Measurements from ENCODE around the gene TBRG4.

Gene TBRG4

GRCh38 chr7:45130910-45131309 lies 19.4 kb upstream of the TBRG4 start:
- Histone ChIP-seq H4K8ac (ENCODE audit: low read length) (no peak overlapping the region), H2BK12ac (ENCODE audit: low read length in 2 of 2) (no peak overlapping the region), H3K9ac (ENCODE audit: low read length) (no peak overlapping the region), H2AK5ac (ENCODE audit: low read length, severe bottlenecking) (no peak overlapping the region), H3K36me3 (ENCODE audit: control insufficient read depth in 1 of 2, insufficient read depth in 2 of 2, low read depth in 1 of 2, low read length in 2 of 2) (no peaks in the 10 kb centered on the region), H2AFZ (ENCODE audit: low read depth, low read length) (no peak overlapping the region), H3K27me3 (ENCODE audit: control insufficient read depth in 1 of 2, insufficient read depth in 1 of 2, low read length in 2 of 2) (peaks cover 13 to 28% of the 10 kb centered on the region in 2 experiments), H3K9me3 (ENCODE audit: control insufficient read depth, low read length) (no peaks in the 10 kb centered on the region), H3K4ac (ENCODE audit: low read depth in 1 of 2, low read length in 2 of 2) (no peak overlapping the region), H3K18ac (ENCODE audit: low read depth in 1 of 2, low read length in 2 of 2) (no peak overlapping the region), H2BK5ac (ENCODE audit: low read depth, low read length, poor library complexity, severe bottlenecking) (no peak overlapping the region), H3K79me1 (replicated peaks; ENCODE audit: low read length, poor library complexity, severe bottlenecking) (no peaks in the 10 kb centered on the region), H3K4me2 (ENCODE audit: low read length, poor library complexity, severe bottlenecking) (no peak overlapping the region), H3K23ac (ENCODE audit: low read length in 2 of 2) (no peak overlapping the region), H4K91ac (ENCODE audit: low read length) (no peak overlapping the region), H2BK15ac (ENCODE audit: low read depth, poor library complexity, severe bottlenecking) (no peak overlapping the region), H3K4me1 (ENCODE audit: control insufficient read depth, insufficient read depth, low read depth, low read length) (no peaks in the 10 kb centered on the region), H3K27ac (ENCODE audit: low read length, poor library complexity, severe bottlenecking) (no peak overlapping the region), H3K4me3 (ENCODE audit: insufficient read depth in 1 of 2, low read depth in 1 of 2, low read length in 2 of 2) (no peak overlapping the region), H3K14ac (ENCODE audit: low read length in 2 of 2) (no peak overlapping the region), H2BK120ac (ENCODE audit: low read depth, low read length) (no peak overlapping the region)
- WGBS, result 87% methylated on average over 6 of the region's 9 CpGs
- DNase-seq, result no peak

- H3K23ac ChIP-seq (ENCODE audit: low read length in 2 of 2), result no peak overlapping the region
- no peaks in the 10 kb centered on the region for H3K36me3 ChIP-seq (ENCODE audit: control insufficient read depth in 1 of 2, insufficient read depth in 2 of 2, low read depth in 1 of 2, low read length in 2 of 2)
- H3K79me1 ChIP-seq (replicated peaks; ENCODE audit: low read length, poor library complexity, severe bottlenecking), result no peaks in the 10 kb centered on the region
- no peak overlapping the region for H3K27ac ChIP-seq (ENCODE audit: low read length, poor library complexity, severe bottlenecking)
- 77% methylated on average over 12 of the region's 12 CpGs for WGBS
- no peak overlapping the region for H3K9ac ChIP-seq (ENCODE audit: low read length)
- peaks cover 12 to 28% of the 10 kb centered on the region in 2 experiments for H3K27me3 ChIP-seq (ENCODE audit: control insufficient read depth in 1 of 2, insufficient read depth in 1 of 2, low read length in 2 of 2)
- no peak overlapping the region for H3K4ac ChIP-seq (ENCODE audit: low read depth in 1 of 2, low read length in 2 of 2)
- DNase-seq, result no peak
- no peak overlapping the region for H3K14ac ChIP-seq (ENCODE audit: low read length in 2 of 2)
- H2BK12ac ChIP-seq (ENCODE audit: low read length in 2 of 2), result no peak overlapping the region
- no peak overlapping the region for H2BK15ac ChIP-seq (ENCODE audit: low read depth, poor library complexity, severe bottlenecking)
- H3K9me3 ChIP-seq (ENCODE audit: control insufficient read depth, low read length), result no peaks in the 10 kb centered on the region
- no peak overlapping the region for H2BK5ac ChIP-seq (ENCODE audit: low read depth, low read length, poor library complexity, severe bottlenecking)
- H4K91ac ChIP-seq (ENCODE audit: low read length), result no peak overlapping the region
- no peak overlapping the region for H2BK120ac ChIP-seq (ENCODE audit: low read depth, low read length)
- no peak overlapping the region for H3K18ac ChIP-seq (ENCODE audit: low read depth in 1 of 2, low read length in 2 of 2)
- H2AK5ac ChIP-seq (ENCODE audit: low read length, severe bottlenecking), result no peak overlapping the region
- H3K4me3 ChIP-seq (ENCODE audit: insufficient read depth in 1 of 2, low read depth in 1 of 2, low read length in 2 of 2), result no peak overlapping the region
- no peak overlapping the region for H2AFZ ChIP-seq (ENCODE audit: low read depth, low read length)
- H3K4me2 ChIP-seq (ENCODE audit: low read length, poor library complexity, severe bottlenecking), result no peak overlapping the region
- no peaks in the 10 kb centered on the region for H3K4me1 ChIP-seq (ENCODE audit: control insufficient read depth, insufficient read depth, low read depth, low read length)
- no peak overlapping the region for H4K8ac ChIP-seq (ENCODE audit: low read length)
These were observed 18.4 kb upstream of the TBRG4 start for GRCh38 chr7:45129906-45130305.

GRCh38 chr7:45129181-45129800 lies 17.8 kb upstream of the TBRG4 start:
- no peak overlapping the region for H2AK5ac ChIP-seq (ENCODE audit: low read length, severe bottlenecking)
- no peak overlapping the region for H2BK5ac ChIP-seq (ENCODE audit: low read depth, low read length, poor library complexity, severe bottlenecking)
- DNase-seq, result no peak
- no peak overlapping the region for H2AFZ ChIP-seq (ENCODE audit: low read depth, low read length)
- no peaks in the 10 kb centered on the region for H3K4me1 ChIP-seq (ENCODE audit: control insufficient read depth, insufficient read depth, low read depth, low read length)
- 87% methylated on average over 14 of the region's 15 CpGs for WGBS
- no peaks in the 10 kb centered on the region for H3K36me3 ChIP-seq (ENCODE audit: control insufficient read depth in 1 of 2, insufficient read depth in 2 of 2, low read depth in 1 of 2, low read length in 2 of 2)
- no peak overlapping the region for H3K23ac ChIP-seq (ENCODE audit: low read length in 2 of 2)
- peaks cover 9 to 32% of the 10 kb centered on the region in 2 experiments for H3K27me3 ChIP-seq (ENCODE audit: control insufficient read depth in 1 of 2, insufficient read depth in 1 of 2, low read length in 2 of 2)
- no peak overlapping the region for H3K9ac ChIP-seq (ENCODE audit: low read length)
- no peak overlapping the region for H3K4ac ChIP-seq (ENCODE audit: low read depth in 1 of 2, low read length in 2 of 2)
- no peak overlapping the region for H3K18ac ChIP-seq (ENCODE audit: low read depth in 1 of 2, low read length in 2 of 2)
- H3K14ac ChIP-seq (ENCODE audit: low read length in 2 of 2), result no peak overlapping the region
- no peak overlapping the region for H4K8ac ChIP-seq (ENCODE audit: low read length)
- H2BK120ac ChIP-seq (ENCODE audit: low read depth, low read length), result no peak overlapping the region
- H3K4me2 ChIP-seq (ENCODE audit: low read length, poor library complexity, severe bottlenecking), result no peak overlapping the region
- H3K4me3 ChIP-seq (ENCODE audit: insufficient read depth in 1 of 2, low read depth in 1 of 2, low read length in 2 of 2), result no peak overlapping the region
- no peaks in the 10 kb centered on the region for H3K9me3 ChIP-seq (ENCODE audit: control insufficient read depth, low read length)
- H3K27ac ChIP-seq (ENCODE audit: low read length, poor library complexity, severe bottlenecking), result no peak overlapping the region
- H2BK15ac ChIP-seq (ENCODE audit: low read depth, poor library complexity, severe bottlenecking), result no peak overlapping the region
- no peak overlapping the region for H4K91ac ChIP-seq (ENCODE audit: low read length)
- H2BK12ac ChIP-seq (ENCODE audit: low read length in 2 of 2), result no peak overlapping the region
- no peaks in the 10 kb centered on the region for H3K79me1 ChIP-seq (replicated peaks; ENCODE audit: low read length, poor library complexity, severe bottlenecking)

- Histone ChIP-seq H2AFZ (ENCODE audit: low read depth, low read length) (no peak overlapping the region), H3K14ac (ENCODE audit: low read length in 2 of 2) (no peak overlapping the region), H2BK12ac (ENCODE audit: low read length in 2 of 2) (no peak overlapping the region), H3K23ac (ENCODE audit: low read length in 2 of 2) (no peak overlapping the region), H2BK120ac (ENCODE audit: low read depth, low read length) (no peak overlapping the region), H3K4me1 (ENCODE audit: control insufficient read depth, insufficient read depth, low read depth, low read length) (no peaks in the 10 kb centered on the region), H3K18ac (ENCODE audit: low read depth in 1 of 2, low read length in 2 of 2) (no peak overlapping the region), H3K4me2 (ENCODE audit: low read length, poor library complexity, severe bottlenecking) (no peak overlapping the region), H3K9me3 (ENCODE audit: control insufficient read depth, low read length) (no peaks in the 10 kb centered on the region), H2AK5ac (ENCODE audit: low read length, severe bottlenecking) (no peak overlapping the region), H3K4ac (ENCODE audit: low read depth in 1 of 2, low read length in 2 of 2) (no peak overlapping the region), H3K36me3 (ENCODE audit: control insufficient read depth in 1 of 2, insufficient read depth in 2 of 2, low read depth in 1 of 2, low read length in 2 of 2) (no peaks in the 10 kb centered on the region), H3K27ac (ENCODE audit: low read length, poor library complexity, severe bottlenecking) (no peak overlapping the region), H4K91ac (ENCODE audit: low read length) (no peak overlapping the region), H3K4me3 (ENCODE audit: insufficient read depth in 1 of 2, low read depth in 1 of 2, low read length in 2 of 2) (no peak overlapping the region), H3K79me1 (replicated peaks; ENCODE audit: low read length, poor library complexity, severe bottlenecking) (no peaks in the 10 kb centered on the region), H2BK5ac (ENCODE audit: low read depth, low read length, poor library complexity, severe bottlenecking) (no peak overlapping the region), H3K27me3 (ENCODE audit: control insufficient read depth in 1 of 2, insufficient read depth in 1 of 2, low read length in 2 of 2) (peaks cover 3 to 15% of the 10 kb centered on the region in 2 experiments), H4K8ac (ENCODE audit: low read length) (no peak overlapping the region), H3K9ac (ENCODE audit: low read length) (no peak overlapping the region), H2BK15ac (ENCODE audit: low read depth, poor library complexity, severe bottlenecking) (no peak overlapping the region)
- no peak for DNase-seq
- WGBS, result 92% methylated on average over 6 of the region's 6 CpGs
These were observed 15.4 kb upstream of the TBRG4 start for GRCh38 chr7:45126920-45127319.
